Kidney tubule cell (primary cell): Measurements from ENCODE around the gene ITPR1.

Experiments used
- DNase-seq: peaks from one replicate; pipeline ENCODE4 v3.0.0-alpha.2; 2018; ENCODE audit warnings: low spot score

Gene ITPR1

GRCh38 chr3:4814305-4814903 lies 321.3 kb downstream of the ITPR1 start:
- DNase-seq: no peak

GRCh38 chr3:4814904-4815574 lies 321.9 kb downstream of the ITPR1 start:
- no peak for DNase-seq

- DNase-seq: no peak
These were observed 323.2 kb downstream of the ITPR1 start for GRCh38 chr3:4816306-4816705.

GRCh38 chr3:4816718-4817117 lies 323.6 kb downstream of the ITPR1 start:
- DNase-seq: no peak

DNA sequence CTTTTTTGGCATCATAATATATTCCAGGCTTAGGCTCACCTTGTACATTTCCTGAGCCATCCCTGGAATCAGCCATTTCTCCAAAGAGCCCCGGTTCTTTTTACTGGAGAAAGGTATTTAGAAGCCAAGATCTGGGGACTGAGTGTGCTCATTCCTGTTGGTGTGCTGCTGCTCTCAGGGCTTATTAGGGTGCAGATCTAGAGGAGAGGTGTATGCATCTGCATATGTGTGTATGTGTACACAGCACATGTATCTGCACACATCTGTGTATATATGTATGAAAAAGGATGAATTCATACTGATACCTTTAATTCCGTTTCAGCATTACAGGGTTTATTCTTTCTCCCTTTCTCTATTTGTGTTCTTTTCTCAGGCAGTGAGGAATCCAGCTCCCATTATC lies 324.0 kb downstream of the ITPR1 start:
- DNase-seq: no peak

DNA sequence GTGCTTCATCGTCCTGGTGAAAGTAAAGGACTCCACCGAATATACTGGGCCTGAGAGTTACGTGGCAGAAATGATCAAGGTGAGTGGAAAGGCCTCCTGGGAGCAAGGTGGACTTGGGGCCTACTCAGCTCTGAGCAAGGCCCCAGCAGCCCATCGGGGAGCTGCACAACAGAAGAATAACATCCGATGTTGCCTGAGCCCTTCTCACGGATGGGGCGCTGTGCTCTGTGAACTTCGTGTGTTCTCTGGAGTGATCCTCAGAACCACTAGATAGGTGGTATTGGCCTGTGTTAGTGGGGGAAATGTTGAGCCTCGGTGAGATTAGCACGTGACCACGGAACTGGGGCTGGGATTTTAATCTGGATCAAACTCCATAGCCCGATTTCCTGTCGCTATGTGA lies 325.0 kb downstream of the ITPR1 start:
- DNase-seq: no peak

DNA sequence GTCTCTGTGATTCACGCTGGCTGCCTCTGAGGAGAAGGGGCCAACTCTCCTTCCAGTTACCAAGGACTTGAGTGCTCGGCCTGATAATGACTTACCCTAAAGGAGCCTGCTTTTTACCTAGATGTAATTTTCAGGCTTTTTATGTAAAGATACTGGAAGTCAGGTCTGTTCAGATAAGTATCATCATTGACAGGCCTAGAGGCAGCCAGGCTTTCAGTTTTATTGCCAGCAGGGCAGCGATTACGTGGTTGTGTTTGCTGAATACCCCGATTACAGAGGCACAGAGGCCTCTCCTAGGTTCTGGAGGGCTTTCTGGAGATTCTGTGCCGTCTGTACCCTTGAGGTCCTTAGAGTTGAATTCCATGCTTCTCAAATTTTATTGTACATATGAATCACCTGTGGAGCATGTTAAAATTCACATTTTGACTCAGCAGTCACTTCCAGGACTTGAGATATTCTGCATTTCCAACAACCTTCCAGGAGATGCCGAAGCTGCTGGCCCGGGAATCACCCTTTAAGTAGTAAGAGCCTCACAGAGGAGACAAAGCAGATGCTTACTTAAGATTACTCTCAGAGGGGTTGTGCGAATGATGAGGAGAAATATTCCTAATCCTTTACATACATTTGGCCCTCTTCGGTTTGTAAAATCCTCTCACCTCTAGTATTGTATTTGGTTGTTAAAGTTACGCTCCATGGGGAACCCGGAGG lies 326.0 kb downstream of the ITPR1 start:
- DNase-seq: no peak

DNA sequence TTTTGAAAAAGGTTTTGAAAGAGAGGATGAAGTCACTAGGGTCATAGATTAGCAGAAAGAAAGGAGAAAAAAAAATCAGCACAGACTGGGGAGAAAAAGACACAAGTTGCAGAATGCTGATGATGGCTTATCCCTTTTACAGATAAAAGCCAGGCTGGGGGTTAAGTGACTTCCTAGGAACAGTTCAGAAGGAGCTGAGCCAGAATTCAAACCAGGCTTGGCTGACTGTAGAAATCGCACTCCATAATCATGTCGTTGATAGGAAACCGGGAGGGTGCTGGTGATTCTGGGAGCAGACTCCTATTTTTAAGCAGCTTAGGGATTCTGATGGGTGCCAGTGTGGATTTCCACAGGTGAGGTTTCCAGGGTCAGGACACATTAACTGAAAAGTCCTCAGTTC lies 326.6 kb downstream of the ITPR1 start:
- DNase-seq: no peak

DNA sequence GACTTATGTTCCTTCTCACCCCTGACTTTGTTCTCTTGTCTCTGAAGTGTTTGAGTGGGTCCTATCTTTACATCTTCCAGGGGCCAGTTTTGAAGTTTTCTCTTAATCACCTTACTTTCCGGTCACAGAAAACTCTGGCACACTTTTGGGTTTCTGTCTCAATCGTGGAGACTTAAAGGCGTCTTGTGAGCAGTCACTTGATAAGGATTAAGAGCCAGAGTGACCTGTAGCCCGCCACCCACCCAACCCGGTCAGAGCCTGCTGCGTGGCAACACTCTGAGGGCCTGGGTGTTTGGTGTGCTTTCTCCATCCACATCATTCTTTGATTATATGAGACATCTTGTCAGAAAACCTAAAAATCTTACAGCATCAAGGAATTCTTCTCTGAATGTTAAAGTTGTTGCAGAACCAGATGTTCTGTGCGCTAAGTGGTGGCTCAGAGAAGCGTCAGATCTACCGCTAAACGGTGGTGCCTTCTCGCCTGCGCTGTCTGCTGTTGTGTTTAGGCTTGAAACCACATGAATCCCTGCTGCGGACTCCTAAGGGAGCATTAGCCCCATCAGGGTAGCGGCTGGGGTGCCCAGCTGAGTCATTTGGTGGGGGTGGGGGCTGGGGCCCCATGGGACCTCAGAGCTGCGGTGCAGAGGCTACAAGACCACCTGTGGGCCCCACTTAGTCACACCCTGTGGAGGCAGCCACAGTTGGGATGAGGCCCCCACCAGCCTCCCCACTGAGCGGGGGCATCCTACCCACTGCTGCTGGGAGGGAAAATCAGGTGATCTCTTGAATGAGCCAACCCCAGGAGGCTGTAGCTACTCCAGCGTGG lies 327.4 kb downstream of the ITPR1 start:
- no peak for DNase-seq

DNA sequence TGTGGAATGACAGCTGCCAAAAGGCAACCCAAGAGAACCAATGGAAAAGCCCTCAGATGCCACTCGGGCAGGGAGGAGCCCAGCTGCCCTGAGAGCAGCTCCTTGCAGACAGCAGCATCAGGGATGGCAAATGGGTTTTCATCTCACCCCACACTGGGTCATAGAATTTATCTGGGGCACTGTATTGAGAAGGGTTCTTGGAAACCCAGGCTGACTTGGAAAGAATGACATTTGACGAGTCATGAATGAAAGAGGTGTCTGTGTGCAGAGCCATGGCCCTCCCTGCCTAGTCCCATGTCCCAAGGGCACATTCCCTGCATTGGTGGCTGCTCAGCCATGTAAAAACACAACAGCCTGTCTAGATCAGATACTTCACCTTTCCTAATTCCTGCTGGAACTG lies 328.2 kb downstream of the ITPR1 start:
- DNase-seq: peak; percentile 83

- DNase-seq: no peak
These were observed 328.8 kb downstream of the ITPR1 start for GRCh38 chr3:4821975-4822374.

- no peak for DNase-seq
These were observed 329.4 kb downstream of the ITPR1 start for GRCh38 chr3:4822568-4822967.

DNA sequence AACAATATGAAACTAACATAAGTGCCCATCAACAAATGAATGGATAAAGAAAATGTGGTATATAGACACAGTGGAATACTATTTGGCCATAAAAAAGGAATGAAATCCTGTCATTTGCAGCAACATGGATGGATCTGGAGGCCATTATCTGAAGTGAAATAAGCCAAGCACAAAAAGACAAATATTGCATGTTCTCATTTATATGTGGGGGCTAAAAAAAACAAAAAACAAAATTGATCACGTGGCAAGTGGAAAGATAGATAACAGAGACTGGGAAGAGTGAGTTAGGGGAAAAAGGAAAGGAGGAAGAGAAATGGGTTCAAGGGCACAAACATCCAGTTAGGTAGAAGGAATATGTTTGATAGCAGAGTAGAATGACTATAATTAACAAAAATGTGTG lies 330.2 kb downstream of the ITPR1 start:
- DNase-seq: no peak

DNA sequence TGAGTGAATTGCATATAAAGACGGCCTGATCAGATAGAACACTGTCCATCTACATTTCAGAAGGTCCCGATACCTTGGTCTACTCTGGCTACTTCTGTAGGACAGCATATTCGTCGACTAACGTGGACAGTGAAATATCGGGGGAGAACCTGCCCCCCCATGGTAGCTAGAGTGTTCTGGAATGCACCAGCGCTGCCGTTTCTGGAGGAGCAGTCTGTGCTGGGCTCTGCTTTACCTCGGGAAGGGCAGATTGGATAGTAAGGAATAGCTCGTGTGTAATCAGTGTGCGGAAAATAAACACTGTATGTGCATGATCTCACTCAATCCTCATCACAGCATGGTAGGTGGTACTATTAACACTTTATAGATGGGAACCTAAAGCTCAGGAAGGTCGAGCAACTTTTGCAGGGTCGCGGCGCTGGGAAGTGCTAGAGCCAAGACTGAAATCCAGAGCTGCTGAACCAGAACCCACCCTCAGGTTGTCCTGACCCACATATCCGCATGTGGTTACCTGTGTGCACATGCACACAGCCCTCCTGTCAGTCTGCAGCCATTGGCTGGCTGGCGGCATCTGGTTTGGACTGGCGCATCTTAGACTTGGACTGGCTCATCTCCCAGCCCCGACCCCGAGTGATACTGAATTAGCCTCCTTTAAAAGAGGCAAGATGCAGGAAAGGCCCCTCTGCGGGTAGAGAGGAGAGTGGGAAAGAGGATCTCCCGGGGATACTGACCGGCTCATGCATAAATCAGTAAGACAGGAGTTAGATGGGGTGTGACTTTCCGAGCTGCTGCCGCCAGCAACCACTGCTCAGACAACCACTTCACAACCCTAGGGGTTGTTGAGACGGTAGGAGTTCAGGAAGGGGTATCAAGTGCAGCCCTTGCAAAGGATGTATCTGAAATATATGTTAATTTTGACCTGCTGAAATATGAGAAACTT lies 331.1 kb downstream of the ITPR1 start:
- peak; percentile 55 for DNase-seq

GRCh38 chr3:4824926-4825325 lies 331.8 kb downstream of the ITPR1 start:
- peak; percentile 95 for DNase-seq

DNA sequence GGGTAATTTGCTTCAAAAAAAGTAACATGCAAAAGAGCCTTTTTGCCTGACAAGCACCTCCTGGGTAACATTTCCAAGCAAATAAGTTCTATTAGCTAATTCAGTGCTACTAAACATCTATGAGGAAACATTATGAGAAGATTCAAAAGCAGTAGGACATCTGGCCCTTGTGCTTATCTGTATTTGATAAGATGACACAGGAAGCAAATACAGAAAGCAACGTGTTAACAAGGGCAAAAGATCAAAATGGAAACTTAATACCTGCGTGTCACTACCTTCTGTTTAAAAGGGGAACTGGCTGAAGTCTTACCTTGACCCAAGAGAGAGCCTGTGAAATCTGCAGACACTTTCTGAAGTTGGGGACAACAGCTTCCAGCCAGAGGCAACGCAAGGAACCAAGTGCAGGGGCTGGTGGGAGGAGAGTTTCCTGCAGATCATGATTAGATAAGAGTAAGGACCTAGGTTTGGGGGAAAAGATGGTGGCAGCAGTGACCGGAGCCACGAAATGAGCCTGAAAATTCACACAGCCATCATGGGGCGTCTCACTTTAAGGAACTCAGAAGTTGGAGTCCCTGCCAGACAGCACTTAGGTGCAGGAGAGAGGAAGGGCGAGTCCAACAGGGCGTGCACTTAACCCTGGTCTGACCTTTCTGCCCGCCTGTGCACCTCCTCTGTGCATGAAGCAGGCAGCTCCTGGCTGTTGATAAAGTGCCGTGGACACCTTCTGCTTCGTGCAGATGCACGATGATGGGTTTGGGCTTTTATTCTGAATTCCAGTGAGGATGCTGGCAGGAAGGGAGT lies 332.5 kb downstream of the ITPR1 start:
- DNase-seq: peak; percentile 72

DNA sequence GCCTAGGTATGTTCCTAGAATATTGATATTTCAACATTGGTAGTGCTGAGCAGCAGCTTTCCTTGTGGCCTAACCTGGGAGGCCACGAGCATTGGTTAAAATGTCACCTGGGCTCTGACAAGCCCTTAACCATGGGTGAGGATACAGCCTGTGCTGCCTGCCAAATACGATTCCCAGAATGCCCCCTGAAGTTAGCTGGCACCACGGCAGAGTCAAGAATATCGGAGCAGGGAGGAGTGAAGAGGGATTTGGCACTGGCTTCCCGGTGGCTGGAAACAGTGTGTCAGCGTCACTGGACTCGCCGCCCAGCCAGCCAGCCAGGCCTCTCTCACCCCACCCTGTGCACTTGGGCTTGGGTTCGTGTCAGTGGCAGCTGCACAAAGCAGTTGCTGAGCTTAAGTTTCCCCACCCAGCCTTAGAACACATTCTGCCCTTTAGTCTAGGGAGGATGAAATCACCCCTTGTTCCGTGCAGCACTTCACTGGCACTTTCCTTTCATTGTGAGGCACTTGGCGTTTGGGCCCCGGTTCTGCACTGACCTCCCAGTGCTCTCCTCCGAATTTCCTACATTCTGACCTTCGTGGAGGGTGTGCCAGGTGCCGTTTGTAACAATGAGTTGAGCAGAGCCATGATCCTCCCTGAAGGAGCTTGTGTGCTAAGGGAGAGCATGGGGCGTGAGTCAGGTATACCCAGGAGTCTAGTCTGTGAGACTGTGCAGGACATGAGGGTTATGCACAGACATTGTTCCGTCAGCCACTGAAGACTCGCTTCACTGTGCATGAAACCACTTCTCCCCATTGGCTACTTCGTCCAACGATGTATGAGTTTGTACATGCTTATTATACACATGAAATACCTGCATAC lies 333.3 kb downstream of the ITPR1 start:
- peak; percentile 91 for DNase-seq

GRCh38 chr3:4827767-4828166 lies 334.6 kb downstream of the ITPR1 start:
- no peak for DNase-seq

GRCh38 chr3:4828279-4829030 lies 335.3 kb downstream of the ITPR1 start:
- DNase-seq: peak; percentile 21
